ENCODE results near the gene BNIP5.

BNIP5 gene

DNA sequence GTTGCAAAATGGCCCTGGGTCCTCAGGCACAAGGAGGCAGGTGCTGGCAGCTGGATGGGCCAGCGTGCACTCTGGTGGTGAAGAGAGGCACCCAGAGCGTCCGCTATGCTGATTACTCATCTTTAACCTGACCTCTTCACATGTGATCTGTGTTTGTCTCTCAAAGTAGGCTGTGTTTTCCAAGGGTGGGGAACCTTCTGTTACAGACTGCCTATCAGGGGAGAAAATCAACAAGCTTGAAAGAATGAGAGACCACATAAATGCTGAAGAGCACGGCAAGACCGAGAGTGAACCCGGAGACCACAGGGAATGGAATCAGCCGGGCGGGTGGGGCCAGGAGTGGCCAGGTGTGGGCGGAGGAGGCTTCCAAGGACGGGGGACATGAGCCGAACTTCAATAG, 16.2 kb downstream of the BNIP5 start:
- no peak for DNase-seq

DNA sequence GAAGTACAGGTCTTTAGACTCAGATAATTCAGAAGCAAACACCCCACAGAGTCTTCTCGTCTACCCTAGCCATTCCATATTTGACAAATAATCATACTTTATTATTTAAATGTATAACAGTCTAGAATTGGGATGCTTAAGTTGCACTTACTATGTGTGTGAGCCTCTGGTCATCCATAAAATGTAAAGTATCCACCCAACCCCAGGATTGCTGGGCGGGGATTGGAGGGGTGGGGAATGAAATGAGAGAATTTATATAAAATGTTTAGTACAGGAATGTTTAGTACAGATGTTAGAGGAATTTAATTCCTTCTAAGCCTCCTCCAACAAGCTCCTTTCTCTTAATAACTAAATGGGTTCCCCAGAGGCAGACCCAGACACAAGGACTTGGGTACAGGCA, 16.9 kb downstream of the BNIP5 start:
- DNase-seq, result no peak

DNA sequence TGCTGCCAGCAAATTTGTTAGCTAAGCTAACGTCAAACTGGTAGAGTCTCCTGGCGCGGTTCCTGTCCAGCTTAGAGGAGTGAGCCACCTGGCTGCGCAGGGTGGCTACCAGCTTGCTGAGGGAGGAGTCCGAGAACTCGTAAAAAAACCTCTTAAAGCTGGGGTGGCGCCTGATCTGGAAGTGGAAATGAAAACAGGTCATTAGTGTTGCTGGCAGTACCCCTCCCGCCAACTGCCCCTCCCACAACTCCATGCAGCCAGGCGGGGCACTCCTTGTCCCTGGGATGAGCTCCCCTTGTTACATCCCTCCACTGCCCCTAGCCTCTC, 17.3 kb downstream of the BNIP5 start:
- no peak for DNase-seq

DNA sequence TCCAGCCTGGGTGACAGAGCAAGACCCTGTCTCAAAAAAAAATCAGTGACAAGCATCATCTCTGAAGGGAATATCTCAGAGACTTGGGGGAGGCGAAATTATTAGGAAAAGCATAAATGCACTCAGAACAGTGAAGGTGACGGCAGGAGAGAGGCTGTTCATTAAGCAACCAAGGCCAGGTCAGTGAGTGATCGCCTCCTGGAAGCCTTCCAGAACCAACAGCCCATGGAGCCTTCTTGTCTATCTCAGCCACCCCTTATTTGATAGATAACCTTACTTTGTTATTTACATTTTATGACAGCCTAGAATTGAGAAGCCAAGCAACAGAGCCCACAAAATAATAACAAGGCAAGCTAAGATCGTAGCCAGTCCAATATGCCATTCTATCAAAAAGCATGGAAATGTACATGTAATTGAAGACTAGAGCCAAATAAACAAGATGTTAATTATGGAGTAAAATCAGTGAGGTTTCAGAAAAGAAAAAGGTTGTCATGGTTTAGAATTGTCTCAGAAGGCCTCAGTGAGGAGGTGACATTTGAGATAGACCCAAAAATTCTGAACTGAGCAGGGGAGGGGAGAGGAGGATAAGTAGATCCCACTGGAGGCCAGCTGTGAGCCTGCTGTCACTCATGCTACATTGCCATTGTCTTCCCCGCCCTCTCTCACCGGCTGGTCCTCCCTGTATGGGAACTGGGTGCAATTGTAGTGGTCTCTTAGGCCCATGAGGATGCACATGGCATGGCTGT, 17.8 kb downstream of the BNIP5 start:
- DNase-seq, result no peak

DNA sequence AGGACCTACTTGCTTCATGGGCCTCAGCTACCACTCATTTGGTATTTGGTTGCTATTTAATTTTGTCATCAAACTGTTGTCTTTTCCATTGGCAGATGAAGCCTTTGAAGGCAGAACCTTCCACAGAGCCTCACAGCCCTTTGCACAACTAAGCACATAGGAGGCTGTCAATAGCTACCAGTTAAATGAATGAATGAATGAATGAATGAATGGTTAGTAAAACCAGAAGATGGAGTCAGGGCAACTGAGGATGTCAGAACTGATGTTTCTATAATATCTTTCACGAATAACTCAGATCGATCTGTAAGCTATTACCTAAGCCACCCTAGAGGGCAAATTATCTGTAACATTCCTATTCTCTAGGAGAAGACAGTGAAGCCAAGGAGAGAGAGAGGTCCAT, 19.1 kb downstream of the BNIP5 start:
- DNase-seq, result no peak

DNA sequence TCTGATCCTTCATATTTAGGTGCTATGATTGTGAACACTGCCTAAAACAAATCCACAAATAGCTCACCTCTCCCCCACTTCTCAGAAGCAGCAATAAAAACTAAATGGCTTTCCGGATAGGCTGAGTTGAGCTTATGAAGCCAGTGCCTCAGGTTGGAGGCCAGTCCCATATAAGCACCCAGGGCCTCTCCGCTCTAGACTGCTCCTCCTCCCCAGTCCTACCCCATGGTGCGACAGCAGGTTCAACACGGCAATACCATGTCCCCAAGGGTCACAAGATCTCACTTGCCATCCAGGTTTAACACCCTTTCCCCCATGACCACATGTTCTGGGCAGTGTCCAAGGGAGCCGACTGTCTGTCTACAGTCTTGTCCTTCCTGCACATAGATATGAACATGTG, 20.8 kb downstream of the BNIP5 start:
- DNase-seq, result no peak

DNA sequence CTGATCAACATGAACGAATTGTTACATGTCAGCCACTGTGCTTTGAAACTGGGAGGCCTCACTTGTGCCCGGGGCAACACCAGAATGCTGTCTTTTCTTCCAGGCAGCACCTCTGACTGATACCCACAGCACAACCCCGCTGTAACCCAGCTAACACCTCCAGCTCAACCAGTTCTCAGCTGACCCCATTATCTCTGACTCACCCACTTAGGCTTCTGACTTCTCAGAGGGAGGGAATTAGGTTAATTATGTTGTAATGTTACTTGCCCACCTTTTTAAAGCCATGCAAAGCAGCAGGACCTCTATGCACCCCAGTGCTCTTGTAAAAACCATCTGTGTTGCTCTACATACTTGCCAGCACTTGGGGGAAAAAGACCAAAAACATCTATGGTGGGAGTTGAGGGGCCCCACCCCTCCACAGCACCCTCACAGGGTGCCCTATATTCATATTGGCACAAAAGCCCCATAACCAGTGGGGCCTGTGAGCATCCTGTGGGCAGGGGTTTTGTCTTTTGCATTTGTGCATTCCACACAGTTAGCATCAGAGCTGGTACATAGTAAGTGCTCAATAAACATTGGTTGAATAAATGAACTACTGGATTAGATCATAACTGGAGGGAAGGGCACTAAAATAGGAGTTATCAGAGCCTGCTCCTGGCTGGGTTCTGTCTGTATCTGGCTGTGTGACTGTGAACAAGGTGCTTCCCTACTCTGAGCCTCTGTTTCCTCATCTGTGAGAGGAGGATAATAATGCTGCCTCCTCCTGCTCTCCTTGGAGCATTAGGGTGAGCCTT, 22.3 kb downstream of the BNIP5 start:
- DNase-seq, result no peak

DNA sequence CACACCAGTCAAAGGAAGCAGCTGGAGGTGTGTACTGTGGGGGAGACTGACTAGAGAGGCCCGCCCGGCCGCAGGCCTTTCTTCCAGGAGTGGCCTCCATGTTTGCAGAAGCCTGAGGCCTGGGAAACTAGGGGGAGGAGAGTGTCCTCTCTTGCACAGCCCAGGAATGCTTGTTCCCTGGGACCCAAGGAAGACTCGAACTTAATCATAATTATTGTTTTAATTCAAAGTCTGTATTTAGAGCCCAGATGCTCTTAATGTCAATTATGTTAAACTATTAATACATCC, 23.1 kb downstream of the BNIP5 start:
- DNase-seq, result no peak

DNA sequence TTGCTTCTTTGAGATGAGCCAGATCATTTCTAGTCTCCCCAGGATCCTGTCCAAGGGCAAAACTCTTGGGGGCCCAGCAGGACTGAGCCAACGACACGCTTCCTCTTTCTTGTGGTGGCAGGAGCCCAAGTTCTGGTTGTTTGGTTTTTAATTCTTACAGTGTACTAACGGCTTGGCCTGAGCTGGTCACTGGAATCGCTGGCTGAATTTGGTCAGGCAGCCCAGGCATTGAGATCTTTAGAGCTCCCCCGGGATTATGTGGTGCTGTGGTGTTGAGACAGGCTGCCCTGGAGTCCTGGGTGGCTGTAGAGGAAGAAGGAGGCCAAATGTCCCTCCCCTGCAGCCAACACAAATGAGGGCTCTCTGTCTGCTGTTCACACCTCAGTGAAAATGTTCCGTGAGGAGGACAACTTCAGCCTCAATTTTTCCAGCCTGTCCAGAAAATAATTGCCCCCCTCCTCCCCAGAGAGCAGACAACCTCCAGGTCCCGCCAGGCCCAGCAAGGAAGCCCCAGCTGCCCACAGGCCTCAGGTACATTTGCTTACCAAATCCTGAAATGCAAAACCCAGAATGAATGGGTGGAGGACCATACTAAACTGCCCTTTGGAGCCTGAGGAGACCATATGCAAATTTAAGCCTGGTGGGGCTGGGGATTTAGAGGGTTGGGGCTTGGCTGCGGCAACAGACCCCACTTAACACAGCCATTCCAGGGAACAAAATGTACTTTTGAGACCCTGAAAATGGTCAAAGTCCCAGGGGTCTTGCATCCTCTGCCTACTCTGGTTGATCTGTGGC, 23.6 kb downstream of the BNIP5 start:
- DNase-seq, result no peak

DNA sequence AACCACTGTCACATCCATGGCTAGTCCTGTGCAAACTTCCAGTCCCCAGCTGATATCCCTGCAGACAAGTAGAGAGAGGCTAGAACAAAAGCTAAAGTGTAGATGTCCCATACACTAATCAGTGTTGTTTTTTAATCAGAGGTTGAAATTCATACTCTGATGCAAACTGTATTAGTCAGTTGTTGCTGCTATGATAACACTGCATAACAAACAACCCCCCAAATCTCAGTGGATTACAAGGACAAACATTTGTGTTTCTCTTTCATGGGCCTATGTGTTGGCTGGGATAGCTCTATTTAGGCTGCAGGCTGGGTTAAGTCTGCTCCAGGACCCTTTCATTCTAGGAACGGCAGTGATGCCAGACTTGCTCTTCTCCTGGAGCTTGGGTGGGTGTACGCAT, 26.8 kb downstream of the BNIP5 start:
- no peak for DNase-seq

DNA sequence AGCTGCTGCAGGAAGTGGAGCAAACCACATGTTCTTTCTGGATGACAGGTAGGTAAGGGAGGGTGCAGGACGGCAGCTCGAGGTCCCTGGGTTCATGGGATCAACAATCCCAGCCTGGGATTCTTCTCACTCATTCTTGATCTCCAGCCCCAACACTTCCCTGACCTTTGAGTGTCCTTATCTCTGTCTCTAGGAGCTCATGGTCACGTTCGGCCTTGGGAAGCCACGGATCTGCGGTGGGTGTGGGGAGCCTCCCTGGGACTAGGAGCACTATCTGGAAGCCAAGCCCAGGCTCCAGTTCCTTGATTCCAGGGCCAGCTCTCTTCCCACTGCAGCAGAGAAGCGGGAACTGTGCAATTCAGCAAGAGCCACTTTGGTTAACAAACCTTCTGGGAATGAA, 27.5 kb downstream of the BNIP5 start:
- no peak for DNase-seq

DNA sequence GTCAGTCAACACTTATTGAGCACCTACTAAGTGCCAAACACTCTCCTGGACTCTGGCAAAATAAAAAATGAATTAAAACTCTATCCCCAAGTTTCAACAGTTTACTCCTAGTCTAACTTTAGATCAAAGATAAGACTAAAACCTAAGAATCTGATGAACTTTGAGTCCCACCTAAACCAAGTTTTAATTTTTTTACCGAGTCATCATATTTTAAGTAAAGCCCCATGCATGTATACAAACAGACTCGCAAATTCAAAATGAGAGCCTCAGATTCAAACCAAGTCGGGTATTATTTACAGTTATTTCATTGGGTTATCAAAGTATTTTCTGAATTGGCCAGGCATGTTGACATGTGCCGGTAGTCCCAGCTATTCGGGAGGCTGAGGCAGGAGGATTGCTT, 28.2 kb downstream of the BNIP5 start:
- DNase-seq, result no peak

DNA sequence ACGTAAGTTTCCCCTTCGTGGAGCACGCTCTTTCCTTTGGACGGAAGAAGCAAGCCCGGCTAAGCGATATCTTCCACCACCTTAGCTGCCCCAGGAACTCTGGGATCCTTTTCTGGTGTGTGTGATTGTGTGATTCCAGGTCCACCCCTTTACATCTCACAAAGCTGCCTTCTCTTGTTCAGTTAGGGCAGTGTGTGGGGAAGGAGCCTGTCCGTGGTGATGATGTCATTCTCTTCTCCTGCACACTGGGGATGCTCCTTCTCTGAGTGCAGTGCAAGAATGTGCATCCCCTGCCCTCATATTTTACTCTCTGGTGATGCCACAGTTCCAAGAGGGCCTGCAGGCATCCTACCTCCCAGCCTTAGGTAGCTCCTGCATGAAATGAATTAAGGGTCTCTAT, 30.3 kb downstream of the BNIP5 start:
- DNase-seq, result no peak

DNA sequence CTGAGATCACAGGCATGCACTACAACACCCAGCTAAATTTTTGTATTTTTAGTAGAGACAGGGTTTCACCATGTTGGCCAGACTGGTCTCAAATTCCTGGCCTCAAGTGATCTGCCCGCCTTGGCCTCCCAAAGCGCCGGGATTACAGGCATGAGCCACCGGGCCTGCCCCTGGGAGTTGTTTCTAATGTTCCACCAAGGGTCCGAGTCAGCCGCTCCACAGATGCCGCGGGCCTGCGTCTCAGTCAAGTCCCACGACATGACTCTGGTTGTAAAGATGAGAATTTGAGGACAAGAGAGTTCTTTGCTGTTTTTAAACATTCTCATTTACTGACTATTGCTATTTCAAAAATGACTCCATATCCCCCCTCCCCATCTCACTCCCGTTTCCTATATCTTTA, 30.8 kb downstream of the BNIP5 start:
- DNase-seq, result no peak

DNA sequence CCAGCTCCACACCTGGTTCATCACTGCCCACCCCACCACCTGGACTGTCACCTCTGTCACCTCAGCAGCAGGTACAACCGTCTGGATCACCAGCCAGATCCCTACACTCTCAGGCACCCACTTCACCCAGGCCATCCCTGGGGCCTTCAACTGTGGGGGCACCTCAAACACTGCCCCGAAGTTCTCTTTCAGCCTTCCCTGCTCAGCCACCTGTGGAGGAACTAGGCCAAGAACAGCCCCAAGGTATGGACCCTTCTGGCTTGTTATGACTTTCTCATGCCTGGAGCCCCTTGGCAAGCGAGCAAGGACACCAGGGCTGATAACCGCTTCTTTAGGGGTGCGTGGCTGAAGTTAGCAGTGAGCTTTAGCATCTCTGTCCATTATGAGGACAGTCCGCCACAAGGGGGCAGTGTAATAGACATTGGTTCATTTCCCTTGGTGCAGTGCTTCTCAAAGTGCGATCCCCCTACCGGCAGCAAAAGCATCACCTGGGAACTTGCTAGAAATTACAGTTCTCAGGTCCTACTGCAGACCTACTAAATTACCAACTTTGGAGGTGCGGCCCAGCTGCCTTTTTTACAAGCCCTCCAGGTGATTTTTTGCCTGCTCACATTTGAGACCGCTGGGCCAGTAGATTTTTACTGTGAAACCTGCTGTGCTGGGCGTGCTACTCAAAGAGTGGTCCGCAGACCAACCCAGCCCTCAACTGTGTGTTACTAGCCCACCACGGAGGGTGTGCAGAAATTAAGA, 34.3 kb downstream of the BNIP5 start:
- peak; percentile 97 for DNase-seq

DNA sequence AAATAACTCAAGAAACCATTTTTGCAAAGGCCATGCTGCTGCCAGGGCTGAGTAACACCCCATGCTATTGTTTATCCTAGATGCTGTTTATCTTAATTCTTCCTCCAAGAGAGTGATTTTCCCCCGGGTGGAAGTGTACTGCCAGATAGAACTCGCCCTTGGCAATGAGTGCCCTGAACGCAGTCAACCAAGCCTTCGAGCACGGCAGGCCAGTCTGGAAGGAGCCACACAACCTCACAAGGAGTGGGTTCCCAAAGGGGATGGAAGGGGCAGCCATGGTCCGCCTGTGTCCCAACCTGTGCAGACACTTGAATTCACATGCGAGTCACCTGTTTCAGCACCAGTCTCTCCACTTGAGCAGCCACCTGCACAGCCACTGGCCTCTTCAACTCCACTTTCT, 34.9 kb downstream of the BNIP5 start:
- DNase-seq, result no peak

DNA sequence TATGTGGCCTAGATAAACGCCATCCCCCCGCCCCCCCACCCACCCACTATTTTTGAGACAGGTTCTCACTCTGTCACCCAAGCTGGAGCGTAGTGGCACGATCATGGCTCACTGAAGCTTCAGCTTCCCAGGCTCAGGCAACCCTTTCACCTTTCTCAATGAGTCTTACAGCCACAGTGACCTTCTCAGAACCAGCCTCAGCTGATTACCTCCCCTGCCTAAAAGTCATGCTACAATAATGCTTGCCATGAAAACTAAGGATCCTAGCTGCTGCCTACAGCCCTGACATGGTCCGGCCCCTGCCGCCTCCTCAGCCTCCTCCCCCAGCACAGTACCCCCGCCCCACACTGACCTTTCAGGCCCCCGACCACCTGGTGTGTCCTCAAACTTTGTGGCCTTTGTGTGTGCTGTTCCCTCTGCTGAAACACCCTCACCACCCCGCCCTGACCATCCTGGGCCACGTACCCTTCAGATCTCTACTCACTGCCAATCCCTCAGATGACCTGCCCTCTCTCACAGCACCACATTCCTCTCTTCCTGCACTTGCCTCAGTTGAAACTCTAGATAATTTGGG, 35.5 kb downstream of the BNIP5 start:
- DNase-seq, result no peak

DNA sequence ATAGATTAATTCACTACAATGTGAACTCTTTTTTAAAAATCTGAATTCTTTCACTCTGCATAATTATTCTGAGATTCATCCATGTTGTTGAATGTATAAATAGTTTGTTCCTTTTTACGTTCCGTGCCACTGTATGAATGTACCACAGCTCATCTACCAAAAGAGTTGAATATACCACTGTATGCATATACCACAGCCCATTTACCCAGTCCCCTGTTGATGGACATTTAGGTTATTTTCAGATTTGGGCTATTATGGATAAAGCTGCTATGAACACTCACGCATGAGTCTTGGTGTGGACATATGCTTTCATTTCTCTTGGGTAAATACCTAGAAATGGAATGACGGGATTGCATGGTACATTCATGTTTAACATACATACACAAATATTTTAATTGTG, 38.7 kb downstream of the BNIP5 start:
- no peak for DNase-seq

DNA sequence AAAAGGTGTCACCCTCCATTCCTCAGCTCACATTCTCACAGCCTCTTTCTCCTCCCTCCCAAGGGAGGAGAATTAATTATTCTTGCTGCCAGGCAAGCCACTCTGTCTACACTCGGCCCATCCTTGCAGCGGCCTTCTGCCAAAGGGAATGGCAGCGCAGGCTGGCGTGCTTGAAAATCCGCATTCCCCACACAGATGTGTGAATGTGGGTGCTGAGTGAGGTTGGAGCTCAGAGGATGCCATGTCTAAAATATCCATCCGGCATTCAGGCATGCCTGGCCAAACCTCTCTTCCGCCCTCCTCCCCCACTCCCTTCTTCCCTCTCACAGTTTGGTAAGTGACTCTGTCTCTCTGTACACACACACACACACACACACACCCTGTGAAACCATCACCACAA, 39.2 kb downstream of the BNIP5 start:
- no peak for DNase-seq

DNA sequence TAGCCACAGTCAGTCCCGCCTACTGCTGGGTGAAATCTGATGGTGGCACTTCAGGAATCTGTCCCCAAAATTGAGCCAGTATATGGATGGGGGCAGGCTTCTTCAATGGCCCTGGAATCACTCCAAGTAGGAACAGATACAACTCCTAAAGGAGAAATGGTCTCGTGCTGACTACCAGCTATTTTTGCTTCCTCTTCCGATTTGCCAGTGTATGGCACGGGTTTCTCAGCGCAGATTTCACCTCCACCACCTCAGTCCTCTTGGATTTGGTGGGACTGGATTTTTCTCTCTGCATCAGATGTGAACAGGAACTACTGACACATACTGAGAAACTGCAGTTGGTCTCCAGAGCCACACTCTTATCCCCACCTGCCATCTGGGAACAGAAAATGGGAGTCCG, 39.6 kb downstream of the BNIP5 start:
- DNase-seq, result no peak

DNA sequence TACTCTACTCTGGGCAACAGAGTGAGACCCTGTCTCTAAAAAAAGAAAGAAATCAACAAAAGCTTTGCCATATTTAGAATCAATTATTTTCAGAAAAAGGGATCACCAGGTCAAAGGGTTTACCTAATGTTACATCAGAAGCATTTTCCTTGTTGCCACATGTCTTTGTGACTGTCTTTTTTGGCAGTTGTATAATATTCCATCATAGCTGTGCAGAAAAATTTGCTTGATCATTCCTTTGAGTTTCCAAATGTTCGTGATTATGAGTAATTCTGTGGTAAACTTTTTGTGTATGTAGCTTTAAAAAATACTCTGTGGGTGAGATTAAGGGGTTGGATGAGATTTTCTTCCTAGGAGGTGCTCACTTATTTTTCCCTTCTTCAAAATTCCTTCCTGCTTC, 40.4 kb downstream of the BNIP5 start:
- DNase-seq, result no peak

DNA sequence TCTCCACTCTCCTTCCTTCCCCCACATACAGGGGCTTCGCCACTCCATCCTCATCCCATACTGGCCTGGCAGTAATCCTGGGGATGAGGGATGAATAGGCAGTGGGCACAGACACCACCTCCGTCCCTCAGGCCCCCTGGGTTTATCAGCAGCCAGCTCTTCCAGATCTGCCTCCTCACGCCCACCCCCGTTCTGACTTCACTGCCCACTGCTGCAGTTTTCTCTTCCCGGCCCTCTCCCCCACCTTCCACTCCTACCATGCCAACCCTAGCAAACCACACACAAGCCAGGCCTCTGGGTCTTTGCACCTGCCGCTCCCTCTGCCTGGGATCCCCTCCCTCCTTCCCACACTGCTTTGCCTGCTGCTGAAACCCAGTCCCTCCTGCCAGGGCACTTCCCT, 44.5 kb downstream of the BNIP5 start:
- DNase-seq, result no peak
